HepG2 (cell line): ENCODE results near the gene DTNB.

Source experiments
- ELF1 ChIP-seq: sonication (generic); formaldehyde crosslinking; IDR thresholded peaks from 2 replicates; pipeline ENCODE4 v1.4.0; 2020; ENCODE audit warnings: missing genetic modification reagents
- FOXK2 ChIP-seq: fragments of 450-650 bp; IDR thresholded peaks from 2 replicates; pipeline ENCODE4 v1.6.1; 2016
- GABPA ChIP-seq, 2 experiments: IDR thresholded peaks; 2 replicates each; pipeline ENCODE4 v1.6.1; 2011 to 2016; ENCODE audit warnings: low read depth in 2 of 2, low read length in 1 of 2, missing biosample characterization in 1 of 2, missing genetic modification characterization in 1 of 2
- HNF4G ChIP-seq, 2 experiments: sonication (generic) in 1 of 2; formaldehyde crosslinking in 1 of 2; IDR thresholded peaks; 2 replicates each; pipeline versions ENCODE4 v1.4.0 to v1.6.1; 2011 to 2020; ENCODE audit warnings: borderline replicate concordance in 2 of 2, low read depth in 2 of 2, mild to moderate bottlenecking in 2 of 2, low read length in 1 of 2, missing genetic modification reagents in 1 of 2, moderate library complexity in 1 of 2
- PBX3 ChIP-seq: sonication (generic); formaldehyde crosslinking; IDR thresholded peaks from 2 replicates; pipeline ENCODE4 v1.8.1; 2023; ENCODE audit warnings: missing genetic modification reagents, inconsistent platforms, borderline replicate concordance
- POLR2A ChIP-seq, 2 experiments: IDR thresholded peaks; 2 replicates each; pipeline ENCODE4 v1.6.1; 2011; ENCODE audit warnings: low read depth in 2 of 2, low read length in 2 of 2, mild to moderate bottlenecking in 1 of 2, moderate library complexity in 1 of 2; ENCODE audit not compliant: insufficient read depth in 1 of 2
- RBM39 ChIP-seq: fragments of 200-400 bp; formaldehyde crosslinking; IDR thresholded peaks from one replicate; pipeline ENCODE4 v1.6.1; 2018; ENCODE audit warnings: antibody characterized with exemption, mild to moderate bottlenecking, low read depth, low read length; ENCODE audit not compliant: poor library complexity, severe bottlenecking
- ZNF737 ChIP-seq: sonication (generic); formaldehyde crosslinking; IDR thresholded peaks from 2 replicates; pipeline ENCODE4 v1.5.0; 2020; ENCODE audit warnings: missing genetic modification reagents, mild to moderate bottlenecking, borderline replicate concordance

DNA sequence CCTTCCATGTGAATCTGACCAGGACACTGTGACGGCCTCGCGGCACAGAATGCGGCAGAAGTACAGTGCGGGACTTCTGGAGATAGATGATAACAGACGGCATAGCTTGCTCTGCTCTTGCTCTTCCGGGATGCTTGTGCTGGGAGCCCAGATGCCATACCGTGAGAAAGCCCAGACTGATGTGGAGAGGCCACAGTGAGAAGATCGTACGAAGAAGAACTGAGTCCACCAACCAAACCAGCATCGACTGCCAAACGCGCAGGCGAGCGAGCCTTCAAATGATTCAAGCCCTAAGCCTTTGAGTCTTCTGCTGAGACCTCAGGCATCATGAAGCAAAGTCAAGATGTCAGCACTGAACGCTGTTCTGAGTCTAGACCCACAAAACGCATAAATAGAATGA is 33.7 kb downstream of the DTNB start:
- TF ChIP-seq HNF4G (IDR thresholded peaks at IDR 0.05; ENCODE audit: borderline replicate concordance, low read depth, low read length) (no peak), HNF4G (CRISPR knock-in tag; IDR thresholded peaks at IDR 0.05; ENCODE audit: borderline replicate concordance, low read depth) (no peak), GABPA (IDR thresholded peaks at IDR 0.05; ENCODE audit: low read depth, low read length) (no peak), GABPA (CRISPR knock-in tag; IDR thresholded peaks at IDR 0.05; ENCODE audit: low read depth) (no peak), RBM39 (no peak), PBX3 (CRISPR knock-in tag) (no peak), ZNF737 (CRISPR knock-in tag) (no peak), POLR2A (IDR thresholded peaks at IDR 0.05; ENCODE audit: insufficient read depth in 1 of 2, low read depth in 2 of 2, low read length in 2 of 2) (no peak), FOXK2 (no peak), ELF1 (CRISPR knock-in tag) (no peak)
